ENCODE data around the gene CACNA1A. TPM values are rescaled to one million over a fixed set of nuclear protein-coding genes. Genes with fewer than 3 reads are reported as not detected.
A peak's percentile ranks its signal among the peaks of the same experiment; 100 is the strongest.

The CACNA1A gene
- total RNA-seq, 1 donor, result 1.4 TPM

- Histone ChIP-seq H4K20me1 (ENCODE audit: insufficient read depth, low read length) (no peaks in the 10 kb centered on the region), H3K4me3 (ENCODE audit: insufficient read depth, low read length) (peak overlapping the region; percentile 47), H3K27me3 (ENCODE audit: insufficient read depth, low read length) (no peaks in the 10 kb centered on the region)
These were observed 109.8 kb downstream of the CACNA1A start for GRCh38 chr19:13396250-13397080.

GRCh38 chr19:13382633-13382938 is 123.7 kb downstream of the CACNA1A start:
- TF ChIP-seq CTCF (IDR thresholded peaks at IDR 0.05; ENCODE audit: extremely low read depth, low read depth, low read length), result no peak
- H3K27ac ChIP-seq (ENCODE audit: low read depth, low read length), result no peak overlapping the region
- H3K36me3 ChIP-seq (ENCODE audit: insufficient read depth, low read length), result no peaks in the 10 kb centered on the region
- H3K9me3 ChIP-seq (ENCODE audit: low read depth, low read length), result no peaks in the 10 kb centered on the region
- H3K79me2 ChIP-seq (ENCODE audit: insufficient read depth, low read length), result no peaks in the 10 kb centered on the region
- no peak overlapping the region for H3K4me2 ChIP-seq (ENCODE audit: insufficient read depth, low read length)
- no peaks in the 10 kb centered on the region for H3K27me3 ChIP-seq (ENCODE audit: insufficient read depth, low read length)
- H2AFZ ChIP-seq (ENCODE audit: low read length), result no peak overlapping the region
- no peak overlapping the region for H3K4me3 ChIP-seq (ENCODE audit: insufficient read depth, low read length)
- H4K20me1 ChIP-seq (ENCODE audit: insufficient read depth, low read length), result no peaks in the 10 kb centered on the region
- no peaks in the 10 kb centered on the region for H3K4me1 ChIP-seq (ENCODE audit: insufficient read depth, low read length)
- DNase-seq (ENCODE audit: insufficient read length, low spot score, missing footprints), result no peak

More at GRCh38 chr19:13396250-13397080, 109.8 kb downstream of the CACNA1A start:
- peak; percentile 11 for TF ChIP-seq CTCF (IDR thresholded peaks at IDR 0.05; ENCODE audit: extremely low read depth, low read depth, low read length)
- Histone ChIP-seq H3K4me2 (ENCODE audit: insufficient read depth, low read length) (peak overlapping the region; percentile 75), H3K4me1 (ENCODE audit: insufficient read depth, low read length) (peaks cover 42% of the 10 kb centered on the region), H3K79me2 (ENCODE audit: insufficient read depth, low read length) (no peaks in the 10 kb centered on the region), H2AFZ (ENCODE audit: low read length) (peak overlapping the region; percentile 82), H3K27ac (ENCODE audit: low read depth, low read length) (no peak overlapping the region), H3K9me3 (ENCODE audit: low read depth, low read length) (no peaks in the 10 kb centered on the region), H3K36me3 (ENCODE audit: insufficient read depth, low read length) (no peaks in the 10 kb centered on the region)
- peak; percentile 50 for DNase-seq (ENCODE audit: insufficient read length, low spot score, missing footprints)

- no peak for TF ChIP-seq CTCF (IDR thresholded peaks at IDR 0.05; ENCODE audit: extremely low read depth, low read depth, low read length)
- Histone ChIP-seq H3K4me3 (ENCODE audit: insufficient read depth, low read length) (no peak overlapping the region), H3K27ac (ENCODE audit: low read depth, low read length) (no peak overlapping the region), H4K20me1 (ENCODE audit: insufficient read depth, low read length) (no peaks in the 10 kb centered on the region), H3K36me3 (ENCODE audit: insufficient read depth, low read length) (no peaks in the 10 kb centered on the region), H3K27me3 (ENCODE audit: insufficient read depth, low read length) (no peaks in the 10 kb centered on the region), H3K4me1 (ENCODE audit: insufficient read depth, low read length) (no peaks in the 10 kb centered on the region), H3K9me3 (ENCODE audit: low read depth, low read length) (no peaks in the 10 kb centered on the region), H3K79me2 (ENCODE audit: insufficient read depth, low read length) (no peaks in the 10 kb centered on the region), H3K4me2 (ENCODE audit: insufficient read depth, low read length) (no peak overlapping the region), H2AFZ (ENCODE audit: low read length) (no peak overlapping the region)
- DNase-seq (ENCODE audit: insufficient read length, low spot score, missing footprints), result no peak
These were observed 124.2 kb downstream of the CACNA1A start for GRCh38 chr19:13381827-13382632.

- Histone ChIP-seq H3K4me2 (ENCODE audit: insufficient read depth, low read length) (no peak overlapping the region), H3K27me3 (ENCODE audit: insufficient read depth, low read length) (no peaks in the 10 kb centered on the region)
These were observed 129.7 kb downstream of the CACNA1A start for GRCh38 chr19:13376537-13376936.

More at GRCh38 chr19:13376537-13376936, 129.7 kb downstream of the CACNA1A start:
- DNase-seq (ENCODE audit: insufficient read length, low spot score, missing footprints), result no peak
- Histone ChIP-seq H3K27ac (ENCODE audit: low read depth, low read length) (no peak overlapping the region), H3K79me2 (ENCODE audit: insufficient read depth, low read length) (no peaks in the 10 kb centered on the region), H3K4me3 (ENCODE audit: insufficient read depth, low read length) (no peak overlapping the region), H3K4me1 (ENCODE audit: insufficient read depth, low read length) (no peaks in the 10 kb centered on the region), H3K36me3 (ENCODE audit: insufficient read depth, low read length) (no peaks in the 10 kb centered on the region), H2AFZ (ENCODE audit: low read length) (no peak overlapping the region), H3K9me3 (ENCODE audit: low read depth, low read length) (no peaks in the 10 kb centered on the region), H4K20me1 (ENCODE audit: insufficient read depth, low read length) (no peaks in the 10 kb centered on the region)
- TF ChIP-seq CTCF (IDR thresholded peaks at IDR 0.05; ENCODE audit: extremely low read depth, low read depth, low read length), result no peak
